HG03565 (cell line): ENCODE results near the gene NRP1.
"Not testable (repeated sequence)": the region's sequence is repeated elsewhere in the genome, so short reads cannot be mapped to it uniquely, and the experiment has no call there.

Experiments used
- ATAC-seq: cut with Tn5 transposase; IDR thresholded peaks from one replicate; pipeline ENCODE4 v1.9.1; 2021; ENCODE audit warnings: mild to moderate bottlenecking, moderate library complexity; ENCODE audit not compliant: unreplicated experiment

NRP1 gene

GRCh38 chr10:33240931-33241330 lies 93.5 kb downstream of the NRP1 start:
- ATAC-seq, result no peak

GRCh38 chr10:33240258-33240657 lies 94.2 kb downstream of the NRP1 start:
- no peak for ATAC-seq

GRCh38 chr10:33239257-33239656 lies 95.2 kb downstream of the NRP1 start:
- ATAC-seq, result no peak

GRCh38 chr10:33238643-33239042 lies 95.8 kb downstream of the NRP1 start:
- no peak for ATAC-seq

GRCh38 chr10:33237736-33238624 lies 96.5 kb downstream of the NRP1 start:
- ATAC-seq, result no peak

- ATAC-seq, result no peak
Measured at GRCh38 chr10:33236916-33237315, 97.6 kb downstream of the NRP1 start.

GRCh38 chr10:33235951-33236350 lies 98.5 kb downstream of the NRP1 start:
- no peak for ATAC-seq

- no peak for ATAC-seq
Measured at GRCh38 chr10:33235251-33235884, 99.1 kb downstream of the NRP1 start.

- no peak for ATAC-seq
Measured at GRCh38 chr10:33234831-33235237, 99.6 kb downstream of the NRP1 start.

GRCh38 chr10:33233635-33234034 lies 100.8 kb downstream of the NRP1 start:
- no peak for ATAC-seq

- ATAC-seq, result no peak
Measured at GRCh38 chr10:33233221-33233620, 101.2 kb downstream of the NRP1 start.

GRCh38 chr10:33231621-33232350 lies 102.7 kb downstream of the NRP1 start:
- no peak for ATAC-seq

GRCh38 chr10:33229949-33230267 lies 104.6 kb downstream of the NRP1 start:
- no peak for ATAC-seq

GRCh38 chr10:33229252-33229948 lies 105.1 kb downstream of the NRP1 start:
- ATAC-seq, result no peak

GRCh38 chr10:33228426-33228825 lies 106.0 kb downstream of the NRP1 start:
- no peak for ATAC-seq

GRCh38 chr10:33227489-33227888 lies 107.0 kb downstream of the NRP1 start:
- ATAC-seq, result no peak

- ATAC-seq, result no peak
Measured at GRCh38 chr10:33224251-33224965, 110.1 kb downstream of the NRP1 start.

- no peak for ATAC-seq
Measured at GRCh38 chr10:33223326-33224000, 111.0 kb downstream of the NRP1 start.

GRCh38 chr10:33222304-33222703 lies 112.2 kb downstream of the NRP1 start:
- not testable (repeated sequence) for ATAC-seq

- no peak for ATAC-seq
Measured at GRCh38 chr10:33217854-33218253, 116.6 kb downstream of the NRP1 start.
